Cardiac muscle cell (in vitro differentiated cells and primary cell): ENCODE results near the gene TXNL4A. TPM values are rescaled to one million over a fixed set of nuclear protein-coding genes. Genes with fewer than 3 reads are reported as not detected.

ENCODE experiments used
- DNase-seq, 2 donors: peaks; one replicate each; pipeline versions ENCODE4 v3.0.0 to v3.0.0-alpha.2; 2010 to 2017; ENCODE audit warnings: low read depth in 1 of 2, low spot score in 1 of 2
- H3K27ac ChIP-seq: fragments of 200-600 bp; sonication (generic); 2 replicates; pipeline ENCODE4 v1.5.1; 2016
- H3K27me3 ChIP-seq: fragments of 200-600 bp; sonication (generic); 2 replicates; pipeline ENCODE4 v1.6.0; 2016; ENCODE audit warnings: control low read depth
- H3K36me3 ChIP-seq: fragments of 200-600 bp; sonication (generic); 2 replicates; pipeline ENCODE4 v1.5.1; 2016; ENCODE audit warnings: control low read depth
- H3K4me1 ChIP-seq: fragments of 200-600 bp; sonication (generic); 2 replicates; pipeline ENCODE4 v1.8.1; 2017; ENCODE audit warnings: low read depth, mild to moderate bottlenecking, mixed run types
- H3K4me3 ChIP-seq: fragments of 200-600 bp; sonication (generic); 2 replicates; pipeline ENCODE4 v1.5.1; 2016; ENCODE audit warnings: mild to moderate bottlenecking
- H3K9me3 ChIP-seq: fragments of 200-600 bp; sonication (generic); 2 replicates; pipeline ENCODE4 v1.5.1; 2017; ENCODE audit warnings: low read depth, mild to moderate bottlenecking, control low read depth
- polyA plus RNA-seq: library from polyadenylated mRNA; unstranded; fragments of >200 nt; fragmentation: Nextera tagmentation; extraction: Ambion mirVana; gene quantifications from 2 replicates; pipeline ENCODE4 v1.2.1, GENCODE V29; 2016
- total RNA-seq: library from RNA; depleted of rRNA; stranded (reverse); fragments of >200 nt; gene quantifications from 2 replicates; pipeline ENCODE4 v1.2.3, GENCODE V29; 2016
- TF ChIP-seq, protein P1 (sequence below): IDR thresholded peaks from 2 replicates; pipeline ENCODE4 v1.5.1; 2012; ENCODE audit warnings: low read depth, mild to moderate bottlenecking, low read length

The TXNL4A gene
- total and polyA plus RNA-seq, 2 experiments from 2014 or later: 32.2 to 318 TPM

DNA sequence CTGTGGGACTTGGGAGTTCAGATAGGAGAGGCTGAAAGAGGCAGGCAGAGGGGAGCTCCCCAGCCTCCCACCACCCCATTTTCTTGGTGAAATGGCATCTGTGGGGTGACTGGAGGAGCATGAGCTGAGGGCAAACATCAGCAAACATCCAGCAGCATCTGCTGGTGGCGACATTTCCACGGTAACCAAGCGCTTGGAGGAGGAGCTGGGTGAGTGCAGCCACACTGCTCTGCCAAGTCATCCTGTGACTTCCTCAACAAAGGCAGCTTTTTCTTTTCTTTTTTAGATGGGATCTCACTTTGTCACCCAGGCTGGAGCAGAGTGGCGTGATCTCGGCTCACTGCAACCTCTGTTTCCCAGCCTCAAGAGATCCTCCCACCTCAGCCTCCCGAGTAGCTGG is 5.6 kb downstream of the TXNL4A start:
- H3K4me3 ChIP-seq: no peak overlapping the region
- TF ChIP-seq, protein P1, sequence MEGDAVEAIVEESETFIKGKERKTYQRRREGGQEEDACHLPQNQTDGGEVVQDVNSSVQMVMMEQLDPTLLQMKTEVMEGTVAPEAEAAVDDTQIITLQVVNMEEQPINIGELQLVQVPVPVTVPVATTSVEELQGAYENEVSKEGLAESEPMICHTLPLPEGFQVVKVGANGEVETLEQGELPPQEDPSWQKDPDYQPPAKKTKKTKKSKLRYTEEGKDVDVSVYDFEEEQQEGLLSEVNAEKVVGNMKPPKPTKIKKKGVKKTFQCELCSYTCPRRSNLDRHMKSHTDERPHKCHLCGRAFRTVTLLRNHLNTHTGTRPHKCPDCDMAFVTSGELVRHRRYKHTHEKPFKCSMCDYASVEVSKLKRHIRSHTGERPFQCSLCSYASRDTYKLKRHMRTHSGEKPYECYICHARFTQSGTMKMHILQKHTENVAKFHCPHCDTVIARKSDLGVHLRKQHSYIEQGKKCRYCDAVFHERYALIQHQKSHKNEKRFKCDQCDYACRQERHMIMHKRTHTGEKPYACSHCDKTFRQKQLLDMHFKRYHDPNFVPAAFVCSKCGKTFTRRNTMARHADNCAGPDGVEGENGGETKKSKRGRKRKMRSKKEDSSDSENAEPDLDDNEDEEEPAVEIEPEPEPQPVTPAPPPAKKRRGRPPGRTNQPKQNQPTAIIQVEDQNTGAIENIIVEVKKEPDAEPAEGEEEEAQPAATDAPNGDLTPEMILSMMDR: no peak

DNA sequence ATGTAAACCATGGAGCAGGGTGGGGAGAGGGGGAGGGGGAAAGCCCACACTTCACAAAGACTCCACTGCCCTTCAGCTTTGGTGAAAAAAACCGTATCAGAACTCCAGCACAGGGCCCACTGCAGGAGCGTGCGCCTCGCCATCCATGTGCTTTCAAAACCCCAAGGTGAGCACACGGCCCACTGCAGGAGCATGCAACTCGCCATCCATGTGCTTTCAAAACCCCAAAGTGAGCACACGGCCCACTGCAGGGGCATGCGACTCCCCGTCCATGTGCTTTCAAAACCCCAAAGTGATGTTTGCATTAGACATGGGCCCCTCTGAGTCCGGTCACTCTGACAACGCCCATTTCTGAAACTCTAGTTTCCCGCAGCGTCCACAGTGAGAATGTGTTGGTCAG is 7.8 kb downstream of the TXNL4A start:
- H3K4me1 ChIP-seq: peaks cover 6% of the 10 kb centered on the region
- no peaks in the 10 kb centered on the region for H3K36me3 ChIP-seq
- TF ChIP-seq, protein P1: no peak
- H3K4me3 ChIP-seq: no peak overlapping the region
- no peak for DNase-seq
- no peak overlapping the region for H3K27ac ChIP-seq
- H3K27me3 ChIP-seq: no peaks in the 10 kb centered on the region
- H3K9me3 ChIP-seq: no peaks in the 10 kb centered on the region

More for the DNA sequence above, 5.6 kb downstream of the TXNL4A start:
- Histone ChIP-seq H3K27ac (no peak overlapping the region), H3K36me3 (no peaks in the 10 kb centered on the region), H3K27me3 (no peaks in the 10 kb centered on the region), H3K9me3 (no peaks in the 10 kb centered on the region), H3K4me1 (peaks cover 6% of the 10 kb centered on the region)
- peak in 1 of 2 donors; percentile 47 for DNase-seq

DNA sequence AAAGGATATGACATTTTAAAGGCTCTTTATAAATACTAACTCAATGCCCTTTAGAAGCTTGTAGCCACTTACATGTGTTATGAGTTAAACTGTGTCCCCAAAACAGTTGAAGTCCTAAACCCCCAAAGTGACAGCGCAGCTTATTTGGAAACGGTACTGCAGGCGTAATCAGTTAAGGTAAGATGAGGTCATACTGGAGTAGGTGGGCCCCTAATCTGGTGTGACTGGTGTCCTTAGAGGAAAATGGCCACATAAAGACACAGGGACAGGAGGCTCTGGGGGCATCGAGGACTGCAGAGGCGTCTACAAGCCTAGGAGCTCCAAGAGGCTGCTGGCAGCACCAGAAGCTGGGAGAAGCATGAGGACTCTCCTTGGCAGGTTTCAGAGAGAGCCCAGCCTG is 8.5 kb downstream of the TXNL4A start:
- Histone ChIP-seq H3K4me3 (no peak overlapping the region), H3K4me1 (peaks cover 6% of the 10 kb centered on the region), H3K27ac (no peak overlapping the region), H3K36me3 (no peaks in the 10 kb centered on the region), H3K9me3 (no peaks in the 10 kb centered on the region), H3K27me3 (no peaks in the 10 kb centered on the region)
- DNase-seq: no peak
- TF ChIP-seq, protein P1: no peak

DNA sequence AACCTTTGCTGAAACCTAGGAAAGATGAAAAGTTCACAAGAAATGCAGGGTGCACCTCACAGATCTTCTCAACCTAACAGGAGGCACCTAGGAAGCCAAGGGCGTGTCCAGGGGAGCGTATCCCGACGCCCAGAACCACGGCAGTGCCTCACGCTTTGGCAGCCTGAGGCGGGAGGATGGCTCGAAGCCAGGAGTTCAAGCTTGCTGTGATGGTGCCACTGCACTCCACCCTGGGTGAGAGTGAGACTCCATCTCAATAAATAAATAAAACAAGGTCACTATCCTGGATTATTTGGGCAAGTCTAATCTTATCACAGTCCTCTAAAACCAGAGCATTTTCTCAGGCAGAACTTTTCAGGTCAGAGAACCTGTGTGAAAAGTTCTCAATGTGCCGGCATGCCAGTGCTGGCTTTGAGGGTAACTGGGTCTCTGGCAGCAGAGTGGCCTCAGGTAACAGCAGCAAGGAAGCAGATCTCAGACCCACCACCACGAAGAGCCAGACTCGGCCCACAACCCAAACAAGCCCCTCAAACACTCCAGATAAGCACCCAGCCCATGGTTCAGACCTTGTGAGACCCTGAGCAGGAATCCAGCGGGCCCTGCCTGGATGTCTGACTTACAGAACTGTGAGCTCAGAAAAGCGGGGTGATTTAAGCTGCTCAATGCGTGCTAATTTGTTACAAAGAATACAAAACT is 12.2 kb downstream of the TXNL4A start:
- Histone ChIP-seq H3K9me3 (no peaks in the 10 kb centered on the region), H3K4me1 (no peaks in the 10 kb centered on the region), H3K36me3 (peaks cover 15% of the 10 kb centered on the region), H3K27ac (no peak overlapping the region), H3K27me3 (no peaks in the 10 kb centered on the region), H3K4me3 (no peak overlapping the region)
- TF ChIP-seq, protein P1: no peak
- DNase-seq: no peak

DNA sequence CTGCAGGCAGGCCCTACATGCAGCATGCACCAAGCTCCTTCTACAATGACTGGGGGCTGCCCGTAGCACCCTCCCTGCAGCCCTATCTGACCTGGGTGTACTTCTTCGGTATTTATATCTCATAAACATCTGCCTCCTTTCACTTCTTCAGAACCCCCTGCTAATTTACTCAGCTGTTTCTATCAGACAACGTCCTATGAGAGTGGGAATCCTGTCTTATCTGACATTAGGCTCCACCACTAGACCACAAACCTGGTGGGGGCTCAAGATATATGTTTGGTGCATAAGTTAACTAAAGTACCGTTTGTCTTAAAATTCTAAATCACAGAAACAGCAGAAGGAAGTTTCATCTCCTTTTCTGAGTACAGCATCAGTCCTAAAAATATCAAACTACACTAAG is 13.3 kb downstream of the TXNL4A start:
- no peaks in the 10 kb centered on the region for H3K9me3 ChIP-seq
- H3K27ac ChIP-seq: no peak overlapping the region
- DNase-seq: no peak
- peaks cover 19% of the 10 kb centered on the region for H3K36me3 ChIP-seq
- TF ChIP-seq, protein P1: no peak
- H3K4me3 ChIP-seq: no peak overlapping the region
- no peaks in the 10 kb centered on the region for H3K4me1 ChIP-seq
- no peaks in the 10 kb centered on the region for H3K27me3 ChIP-seq
